Epithelial cell of esophagus (primary cell): ENCODE data around the gene RNU6-1.

Source experiments
- DNase-seq: peaks from one replicate; pipeline ENCODE4 v3.0.0; 2010; ENCODE audit warnings: low read depth
- H3K4me3 ChIP-seq: 2 replicates; pipeline ENCODE4 v1.5.1; 2011; ENCODE audit warnings: mild to moderate bottlenecking, low read length, control low read depth
- CTCF ChIP-seq: IDR thresholded peaks from 2 replicates; pipeline ENCODE4 v1.5.1; 2011; ENCODE audit warnings: low read depth, mild to moderate bottlenecking, low read length, control low read depth, inconsistent platforms; ENCODE audit not compliant: insufficient read depth; ENCODE audit errors: missing control alignments

RNU6-1 gene

GRCh38 chr15:67859331-67859946 lies 19.6 kb upstream of the RNU6-1 start:
- no peak overlapping the region for H3K4me3 ChIP-seq
- DNase-seq, result no peak
- no peak for TF ChIP-seq CTCF

DNA sequence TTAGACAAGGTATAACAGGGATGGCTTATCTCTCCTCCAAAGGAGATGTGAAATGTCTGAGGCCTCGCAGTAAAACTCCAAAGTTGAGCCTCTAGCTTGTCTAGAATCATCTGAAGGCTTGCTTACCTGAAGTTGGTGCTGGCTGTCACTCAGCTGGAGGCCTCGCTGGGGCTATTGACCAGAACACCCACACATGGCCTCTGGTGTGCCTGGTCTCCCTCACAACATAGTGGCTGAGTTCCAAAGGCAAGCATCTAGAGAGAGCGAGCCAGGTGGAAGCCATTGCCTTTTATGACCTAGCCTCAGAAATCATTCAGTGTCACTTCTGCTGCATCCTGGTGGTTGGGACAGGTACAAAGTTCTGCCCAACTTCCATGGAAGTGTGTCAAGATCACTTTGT lies 17.4 kb upstream of the RNU6-1 start:
- H3K4me3 ChIP-seq, result no peak overlapping the region
- no peak for TF ChIP-seq CTCF
- DNase-seq, result no peak

DNA sequence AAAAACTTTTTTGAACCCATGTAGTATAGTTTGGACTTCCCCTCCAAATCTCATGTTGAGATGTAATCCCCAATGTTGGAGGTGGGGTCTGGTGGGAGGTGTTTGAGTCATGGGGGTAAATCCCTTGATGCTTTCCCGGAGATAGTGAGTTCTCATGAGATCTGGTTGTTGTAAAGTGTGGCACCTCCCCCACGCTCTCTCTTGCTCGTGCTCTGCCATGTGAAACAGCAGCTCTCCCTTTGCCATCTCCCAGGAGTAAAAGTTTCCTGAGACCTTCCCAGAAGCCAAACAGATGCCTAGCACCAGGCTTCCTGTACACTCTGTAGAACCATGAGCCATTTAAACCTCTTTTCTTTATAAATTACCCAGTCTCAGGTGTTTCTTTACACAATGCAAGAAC lies 16.0 kb upstream of the RNU6-1 start:
- H3K4me3 ChIP-seq, result no peak overlapping the region
- DNase-seq, result no peak
- no peak for TF ChIP-seq CTCF

- no peak for DNase-seq
- no peak for TF ChIP-seq CTCF
- H3K4me3 ChIP-seq, result no peak overlapping the region
Observed at GRCh38 chr15:67854358-67854757, 14.5 kb upstream of the RNU6-1 start.

DNA sequence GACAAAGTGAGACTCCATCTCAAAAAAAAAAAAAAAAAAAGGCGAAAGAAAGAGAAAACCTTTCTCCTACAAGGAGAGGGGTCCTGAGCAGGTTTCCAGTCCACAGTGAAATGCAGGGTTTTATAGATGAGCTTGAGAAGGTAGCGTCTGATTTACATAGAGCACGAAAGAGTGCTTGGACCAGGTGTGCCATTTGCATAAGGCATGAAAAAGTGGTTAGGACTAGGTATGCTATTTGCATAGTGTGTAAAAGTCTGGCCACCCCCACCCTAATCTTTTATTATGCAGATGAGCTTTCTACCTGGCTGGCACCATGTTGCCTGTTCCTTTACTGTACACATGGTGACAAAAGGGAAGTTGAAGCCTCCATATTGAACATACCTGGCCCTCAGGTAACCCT lies 13.6 kb upstream of the RNU6-1 start:
- no peak for TF ChIP-seq CTCF
- H3K4me3 ChIP-seq, result no peak overlapping the region
- DNase-seq, result no peak

GRCh38 chr15:67852418-67852817 lies 12.6 kb upstream of the RNU6-1 start:
- no peak overlapping the region for H3K4me3 ChIP-seq

More at GRCh38 chr15:67852418-67852817, 12.6 kb upstream of the RNU6-1 start:
- TF ChIP-seq CTCF, result no peak
- DNase-seq, result no peak
